Endodermal cell (in vitro differentiated cells): ENCODE data around the gene GNAI2. TPM values are rescaled to one million over a fixed set of nuclear protein-coding genes. Genes with fewer than 3 reads are reported as not detected.

Experiments
- DNase-seq: peaks from one replicate; pipeline ENCODE4 v3.0.0-alpha.2; 2017
- H3K27ac ChIP-seq: 2 replicates; pipeline ENCODE4 v1.5.1; 2013; ENCODE audit warnings: mild to moderate bottlenecking, low read depth, low read length, moderate library complexity
- H3K27me3 ChIP-seq: 2 replicates; pipeline ENCODE4 v1.6.1; 2013; ENCODE audit warnings: mild to moderate bottlenecking, low read length, moderate library complexity; ENCODE audit not compliant: insufficient read depth, control insufficient read depth, poor library complexity, severe bottlenecking
- H3K36me3 ChIP-seq: 2 replicates; pipeline ENCODE4 v1.7.0; 2013; ENCODE audit warnings: mild to moderate bottlenecking, low read length, moderate library complexity; ENCODE audit not compliant: control insufficient read depth, insufficient read depth
- H3K4me1 ChIP-seq: one replicate; pipeline ENCODE4 v1.7.0; 2013; ENCODE audit warnings: low read length; ENCODE audit not compliant: control insufficient read depth, insufficient read depth
- H3K4me3 ChIP-seq: 2 replicates; pipeline ENCODE4 v1.5.1; 2013; ENCODE audit warnings: mild to moderate bottlenecking, low read length, moderate library complexity
- H3K9ac ChIP-seq: 2 replicates; pipeline ENCODE4 v1.6.1; 2013; ENCODE audit warnings: mild to moderate bottlenecking, low read length, moderate library complexity; ENCODE audit not compliant: poor library complexity, severe bottlenecking; ENCODE audit errors: extremely low read depth
- H3K9me3 ChIP-seq: 2 replicates; pipeline ENCODE4 v1.6.1; 2013; ENCODE audit warnings: mild to moderate bottlenecking, low read length, moderate library complexity; ENCODE audit not compliant: control insufficient read depth
- H3K27ac Mint-ChIP-seq: 2 replicates; pipeline ENCODE4 v1.8.0; 2020; ENCODE audit warnings: mixed read lengths
- H3K27me3 Mint-ChIP-seq: 2 replicates; pipeline ENCODE4 v1.8.0; 2021; ENCODE audit warnings: mild to moderate bottlenecking, mixed read lengths; ENCODE audit not compliant: insufficient read depth
- H3K36me3 Mint-ChIP-seq: 2 replicates; pipeline ENCODE4 v1.8.0; 2020; ENCODE audit warnings: low read depth, mixed read lengths
- H3K4me1 Mint-ChIP-seq: 2 replicates; pipeline ENCODE4 v1.8.0; 2020; ENCODE audit warnings: mixed read lengths
- H3K4me3 Mint-ChIP-seq: 2 replicates; pipeline ENCODE4 v1.8.0; 2020; ENCODE audit warnings: mild to moderate bottlenecking, moderate library complexity, mixed read lengths
- H3K9me3 Mint-ChIP-seq: 2 replicates; pipeline ENCODE4 v1.8.0; 2020; ENCODE audit warnings: mild to moderate bottlenecking, mixed read lengths
- WGBS, 2 experiments: methylation state at CpG; one replicate each; pipeline versions ENCODE4 v1.1.5 to v1.1.7; 2013; ENCODE audit warnings: missing lambda C conversion rate in 2 of 2, mixed read lengths in 1 of 2; ENCODE audit not compliant: insufficient coverage in 1 of 2, insufficient read length in 1 of 2; 5-methylcytosine and 5-hydroxymethylcytosine counted together
- total RNA-seq, 2 donors: library from RNA; stranded (reverse); fragmentation: NEBNext Ultra II Directional in 1 of 2; extraction: Animal tissue kit (Norgen Biotek cat#: 25700) in 1 of 2; gene quantifications; 2 replicates in 1 of 2; 3 replicates in 1 of 2; pipeline ENCODE4 v1.2.1, GENCODE V29; 2021
- TF ChIP-seq, protein P1 (sequence below): fragments of 200-600 bp; sonication (generic); conservative IDR thresholded peaks from 2 replicates; pipeline ENCODE4 v1.5.0; 2021; ENCODE audit warnings: antibody characterized with exemption, mild to moderate bottlenecking

The GNAI2 gene
- total RNA-seq, 2 donors from 2014 or later, result 243 to 278 TPM

DNA sequence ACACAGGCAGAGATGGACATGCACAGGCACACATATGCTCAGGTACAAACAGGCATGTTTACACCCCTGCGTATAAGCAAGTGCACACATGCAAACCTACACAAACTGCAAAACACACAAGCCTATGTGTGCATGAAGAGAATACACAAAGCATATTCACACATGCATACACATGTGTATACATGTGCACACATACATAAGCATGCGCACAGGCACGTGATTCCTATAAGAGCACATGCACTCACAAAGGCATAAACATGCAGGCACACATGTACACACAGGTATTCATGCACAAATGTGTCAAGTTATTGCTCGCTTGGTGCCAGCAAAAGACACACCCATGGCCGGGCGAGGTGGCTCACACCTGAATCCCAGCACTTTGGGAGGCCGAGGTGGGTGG, 46.0 kb upstream of the GNAI2 start:
- no peaks in the 10 kb centered on the region for H3K36me3 ChIP-seq
- H3K27me3 ChIP-seq, result peaks cover 5% of the 10 kb centered on the region
- Mint-ChIP-seq H3K27ac (no peak overlapping the region), H3K4me3 (no peak overlapping the region), H3K9me3 (no peaks in the 10 kb centered on the region), H3K27me3 (peaks cover 18% of the 10 kb centered on the region), H3K4me1 (no peaks in the 10 kb centered on the region), H3K36me3 (peaks cover 5% of the 10 kb centered on the region)
- no peak overlapping the region for H3K9ac ChIP-seq
- DNase-seq, result no peak
- WGBS, 2 experiments, result 91 to 94% methylated on average over 6 to 7 of the region's 7 CpGs
- H3K9me3 ChIP-seq, result no peaks in the 10 kb centered on the region
- no peak overlapping the region for H3K4me3 ChIP-seq
- H3K27ac ChIP-seq, result no peak overlapping the region
- TF ChIP-seq, protein P1, sequence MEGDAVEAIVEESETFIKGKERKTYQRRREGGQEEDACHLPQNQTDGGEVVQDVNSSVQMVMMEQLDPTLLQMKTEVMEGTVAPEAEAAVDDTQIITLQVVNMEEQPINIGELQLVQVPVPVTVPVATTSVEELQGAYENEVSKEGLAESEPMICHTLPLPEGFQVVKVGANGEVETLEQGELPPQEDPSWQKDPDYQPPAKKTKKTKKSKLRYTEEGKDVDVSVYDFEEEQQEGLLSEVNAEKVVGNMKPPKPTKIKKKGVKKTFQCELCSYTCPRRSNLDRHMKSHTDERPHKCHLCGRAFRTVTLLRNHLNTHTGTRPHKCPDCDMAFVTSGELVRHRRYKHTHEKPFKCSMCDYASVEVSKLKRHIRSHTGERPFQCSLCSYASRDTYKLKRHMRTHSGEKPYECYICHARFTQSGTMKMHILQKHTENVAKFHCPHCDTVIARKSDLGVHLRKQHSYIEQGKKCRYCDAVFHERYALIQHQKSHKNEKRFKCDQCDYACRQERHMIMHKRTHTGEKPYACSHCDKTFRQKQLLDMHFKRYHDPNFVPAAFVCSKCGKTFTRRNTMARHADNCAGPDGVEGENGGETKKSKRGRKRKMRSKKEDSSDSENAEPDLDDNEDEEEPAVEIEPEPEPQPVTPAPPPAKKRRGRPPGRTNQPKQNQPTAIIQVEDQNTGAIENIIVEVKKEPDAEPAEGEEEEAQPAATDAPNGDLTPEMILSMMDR, result no peak
- no peaks in the 10 kb centered on the region for H3K4me1 ChIP-seq

GRCh38 chr3:50190936-50191660, 44.9 kb upstream of the GNAI2 start, which contains the start of gene GNAT1:
Gene GNAT1, plus strand, starts transcription at chr3:50191610. Its CDS starts 116 bp downstream, at chr3:50191726.
- no peak within 1 kb of the TSS for H3K9ac ChIP-seq
- no peak for DNase-seq
- H3K4me1 ChIP-seq, result no peaks in the 10 kb centered on the region
- H3K9me3 Mint-ChIP-seq, result no peaks in the 10 kb centered on the region
- no peaks in the 10 kb centered on the region for H3K4me1 Mint-ChIP-seq
- WGBS, 2 experiments, result 84 to 91% methylated on average over 4 to 8 of the region's 8 CpGs
- no peak within 1 kb of the TSS for H3K4me3 ChIP-seq
- no peak within 1 kb of the TSS for H3K27ac ChIP-seq
- TF ChIP-seq, protein P1, result no peak
- no peaks in the 10 kb centered on the region for H3K9me3 ChIP-seq
- no peak within 1 kb of the TSS for H3K4me3 Mint-ChIP-seq
- H3K27me3 Mint-ChIP-seq, result peaks cover 24% of the 10 kb centered on the region
- H3K36me3 ChIP-seq, result no peaks in the 10 kb centered on the region
- no peak within 1 kb of the TSS for H3K27ac Mint-ChIP-seq
- H3K36me3 Mint-ChIP-seq, result peaks cover 5% of the 10 kb centered on the region
- H3K27me3 ChIP-seq, result peaks cover 5% of the 10 kb centered on the region

- Histone ChIP-seq H3K27me3 (peaks cover 5% of the 10 kb centered on the region), H3K36me3 (no peaks in the 10 kb centered on the region), H3K27ac (no peak overlapping the region), H3K9ac (no peak overlapping the region), H3K4me3 (no peak overlapping the region), H3K9me3 (no peaks in the 10 kb centered on the region), H3K4me1 (no peaks in the 10 kb centered on the region)
- Mint-ChIP-seq H3K27ac (no peak overlapping the region), H3K36me3 (no peaks in the 10 kb centered on the region), H3K9me3 (no peaks in the 10 kb centered on the region), H3K4me3 (no peak overlapping the region), H3K27me3 (peaks cover 31% of the 10 kb centered on the region), H3K4me1 (no peaks in the 10 kb centered on the region)
- WGBS, 2 experiments, result 76 to 87% methylated on average over 5 to 8 of the region's 8 CpGs
- no peak for DNase-seq
- TF ChIP-seq, protein P1, result no peak
Measured at GRCh38 chr3:50192124-50192523, 43.9 kb upstream of the GNAI2 start.
